Endothelial cell of umbilical vein (primary cell): ENCODE results near the gene CASP4.

Experiments
- EZH2 ChIP-seq: IDR thresholded peaks from 2 replicates; pipeline ENCODE4 v1.6.1; 2012; ENCODE audit warnings: borderline replicate concordance, low read depth, mild to moderate bottlenecking, moderate library complexity, low read length, inconsistent platforms; ENCODE audit not compliant: severe bottlenecking
- POLR2A ChIP-seq: IDR thresholded peaks from 2 replicates; pipeline ENCODE4 v1.6.1; 2012; ENCODE audit warnings: low read depth, mild to moderate bottlenecking, control low read depth, low read length
- TF ChIP-seq, protein P1 (sequence below), 2 donors: IDR thresholded peaks; 1 replicate in 1 of 2; 2 replicates in 1 of 2; pipeline ENCODE4 v1.5.1; 2011; ENCODE audit warnings: low read length in 2 of 2, mild to moderate bottlenecking in 2 of 2, moderate library complexity in 2 of 2, control low read depth in 1 of 2, inconsistent platforms in 1 of 2, low read depth in 1 of 2; ENCODE audit not compliant: insufficient read depth in 1 of 2; ENCODE audit errors: extremely low read depth in 1 of 2

DNA sequence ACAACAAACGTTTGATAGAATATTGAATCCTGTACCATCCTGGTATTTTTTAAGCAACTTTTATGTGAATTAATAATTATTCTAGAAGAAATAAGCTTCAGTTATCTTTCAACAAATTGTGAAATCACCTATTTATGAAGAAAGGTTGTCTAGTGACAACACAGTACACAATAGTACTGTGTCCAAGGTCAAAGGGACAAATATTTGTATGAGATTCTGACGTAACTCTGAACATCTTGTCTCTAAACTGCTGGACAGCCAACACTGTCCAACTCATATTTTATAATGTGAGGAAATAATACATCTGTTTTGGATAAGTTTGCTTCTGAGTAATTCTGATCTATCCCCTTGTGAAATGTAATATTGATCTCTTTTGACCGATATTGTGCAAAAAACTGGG is 35.6 kb upstream of the CASP4 start:
- TF ChIP-seq, protein P1, sequence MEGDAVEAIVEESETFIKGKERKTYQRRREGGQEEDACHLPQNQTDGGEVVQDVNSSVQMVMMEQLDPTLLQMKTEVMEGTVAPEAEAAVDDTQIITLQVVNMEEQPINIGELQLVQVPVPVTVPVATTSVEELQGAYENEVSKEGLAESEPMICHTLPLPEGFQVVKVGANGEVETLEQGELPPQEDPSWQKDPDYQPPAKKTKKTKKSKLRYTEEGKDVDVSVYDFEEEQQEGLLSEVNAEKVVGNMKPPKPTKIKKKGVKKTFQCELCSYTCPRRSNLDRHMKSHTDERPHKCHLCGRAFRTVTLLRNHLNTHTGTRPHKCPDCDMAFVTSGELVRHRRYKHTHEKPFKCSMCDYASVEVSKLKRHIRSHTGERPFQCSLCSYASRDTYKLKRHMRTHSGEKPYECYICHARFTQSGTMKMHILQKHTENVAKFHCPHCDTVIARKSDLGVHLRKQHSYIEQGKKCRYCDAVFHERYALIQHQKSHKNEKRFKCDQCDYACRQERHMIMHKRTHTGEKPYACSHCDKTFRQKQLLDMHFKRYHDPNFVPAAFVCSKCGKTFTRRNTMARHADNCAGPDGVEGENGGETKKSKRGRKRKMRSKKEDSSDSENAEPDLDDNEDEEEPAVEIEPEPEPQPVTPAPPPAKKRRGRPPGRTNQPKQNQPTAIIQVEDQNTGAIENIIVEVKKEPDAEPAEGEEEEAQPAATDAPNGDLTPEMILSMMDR (IDR thresholded peaks at IDR 0.05; ENCODE audit: extremely low read depth in 1 of 2, insufficient read depth in 1 of 2, low read depth in 1 of 2, low read length in 2 of 2) = no peak
- TF ChIP-seq POLR2A (no peak), EZH2 (no peak)
